HT1080 (cell line): Measurements from ENCODE around the gene FSTL4. TPM values are rescaled to one million over a fixed set of nuclear protein-coding genes. Genes with fewer than 3 reads are reported as not detected.
"Not testable (repeated sequence)": the region's sequence is repeated elsewhere in the genome, so short reads cannot be mapped to it uniquely, and the experiment has no call there.

Experiments used
- DNase-seq: peaks from one replicate; pipeline ENCODE4 v3.0.0-alpha.2; 2015; ENCODE audit warnings: low read depth
- total RNA-seq: library from RNA; depleted of rRNA; stranded (reverse); fragments of >200 nt; shearing (Covaris generic); gene quantifications from 2 replicates; pipeline ENCODE4 v1.2.3, GENCODE V29; 2014

Gene FSTL4
- total RNA-seq, 1 experiment from 2014 or later, result 0.47 TPM

DNA sequence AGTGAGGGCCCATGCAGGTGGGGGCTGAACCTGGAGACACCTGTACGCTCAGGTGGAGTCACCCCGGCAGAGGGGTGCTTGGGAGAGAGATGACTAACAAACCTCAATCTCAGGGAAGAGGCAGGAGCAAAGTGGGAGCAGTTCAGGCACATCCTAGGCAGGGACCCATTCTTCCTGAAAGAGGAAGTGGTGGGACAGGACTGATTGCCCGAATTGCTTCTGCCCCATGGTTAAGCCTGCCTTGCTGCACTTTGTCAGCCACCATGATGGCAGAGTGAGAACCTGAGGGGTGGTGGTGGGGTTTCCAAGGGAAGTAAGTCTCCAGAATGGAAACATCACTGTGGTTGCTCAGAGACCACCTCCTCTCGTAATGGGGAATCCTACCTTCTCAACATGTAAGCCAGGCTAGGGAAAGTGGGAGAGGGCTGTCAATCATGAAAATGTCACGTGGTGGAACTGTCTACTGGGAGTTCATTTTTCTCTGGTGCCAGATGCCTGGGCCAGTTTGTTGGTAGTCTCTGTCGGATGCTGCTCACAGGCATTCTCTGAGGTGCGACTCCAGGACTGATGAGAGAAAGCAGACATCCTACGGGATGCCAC, 410.2 kb downstream of the FSTL4 start:
- DNase-seq, result no peak

DNA sequence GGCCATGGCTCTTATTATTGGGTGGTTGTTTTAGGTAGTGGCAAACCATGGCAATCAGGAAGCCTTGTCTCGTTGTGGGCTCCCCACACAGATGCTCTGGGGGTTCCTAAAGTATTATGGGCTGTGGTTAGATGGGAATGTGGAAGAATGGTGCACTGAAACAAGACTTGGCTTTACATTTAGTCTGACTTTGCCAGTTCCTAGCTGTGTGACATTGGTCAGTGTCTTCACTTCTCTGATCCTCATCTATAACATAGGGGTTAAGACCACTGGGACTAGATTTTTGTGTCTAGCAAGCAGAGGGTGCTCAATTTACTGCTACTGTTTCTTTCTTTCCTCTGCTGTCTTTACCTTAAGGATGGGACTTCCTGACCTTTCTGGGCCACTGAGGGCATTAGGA, 411.0 kb downstream of the FSTL4 start:
- DNase-seq, result no peak

DNA sequence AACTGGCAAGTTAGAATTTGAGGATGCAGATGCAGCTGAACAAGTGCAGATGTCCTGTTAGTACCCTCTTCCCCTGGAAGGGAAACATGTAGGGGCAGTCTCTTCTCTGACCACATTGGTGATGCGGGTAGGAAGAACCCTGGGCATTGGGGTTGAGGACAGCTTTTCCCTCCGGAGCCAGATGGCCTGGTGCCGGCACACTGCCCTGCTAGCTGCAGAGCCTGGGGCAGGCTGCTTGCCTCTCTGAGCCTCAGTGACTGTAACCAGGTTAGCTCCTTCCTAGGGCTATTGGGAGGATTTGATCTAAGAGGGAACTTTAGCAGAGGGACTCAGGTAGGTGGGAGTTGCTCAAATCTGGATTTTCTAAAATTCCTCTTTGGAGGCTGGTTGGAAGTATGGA, 412.1 kb downstream of the FSTL4 start:
- no peak for DNase-seq

DNA sequence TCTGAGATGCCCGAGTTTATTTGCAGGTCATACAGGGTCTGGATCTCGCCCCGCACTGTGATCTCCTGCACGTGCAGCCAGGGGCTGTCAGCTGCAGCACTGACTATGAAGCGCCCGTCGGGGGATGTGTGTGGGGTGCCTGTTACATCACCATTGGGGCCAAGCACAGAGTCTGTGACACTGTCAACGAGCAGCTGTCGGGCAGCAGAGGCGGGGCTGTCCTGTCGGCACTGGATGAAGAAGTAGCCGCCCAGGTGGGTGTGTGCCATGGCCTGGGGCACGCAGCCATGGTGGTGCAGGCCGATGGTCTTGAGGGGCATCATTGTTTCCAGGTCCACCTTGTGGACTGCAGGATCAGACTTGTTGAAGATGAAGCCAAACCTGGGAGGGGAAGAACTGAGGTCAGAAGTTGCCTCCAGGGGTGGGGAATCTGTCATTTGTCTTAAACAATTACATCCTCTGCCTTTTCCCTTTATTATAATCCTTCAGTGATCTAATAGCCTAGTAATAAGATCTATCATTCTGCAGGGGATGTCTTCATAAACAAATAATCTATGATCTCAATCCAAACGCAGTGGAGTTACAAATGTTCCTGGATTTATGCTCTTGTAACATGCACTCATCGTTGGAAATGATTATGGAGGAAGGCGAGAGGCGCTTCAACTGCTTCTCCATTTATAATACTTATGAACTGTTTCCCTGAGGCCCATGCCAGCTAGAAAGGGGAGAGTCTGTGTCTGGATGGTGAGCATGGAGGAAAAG, 412.7 kb downstream of the FSTL4 start:
- no peak for DNase-seq

DNA sequence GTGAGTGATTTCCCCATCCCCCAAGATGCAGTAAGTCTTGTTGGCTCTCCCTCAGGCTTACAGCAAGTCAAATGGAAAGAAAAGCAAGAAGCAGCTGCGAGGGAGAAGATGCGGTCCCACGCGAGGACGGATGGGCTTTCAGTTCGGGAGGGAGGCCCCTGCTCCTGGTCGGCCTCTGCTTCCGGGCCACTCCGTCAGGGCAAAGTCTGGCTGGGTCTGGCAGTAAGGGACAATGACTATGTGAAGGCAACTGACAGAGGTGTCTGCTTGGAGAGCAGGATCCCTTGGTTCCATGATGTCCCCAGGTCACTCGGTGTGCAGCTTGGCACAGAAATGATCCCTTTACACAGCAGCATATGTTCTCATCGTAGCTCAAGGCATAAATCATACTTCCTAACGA, 413.8 kb downstream of the FSTL4 start:
- no peak for DNase-seq

DNA sequence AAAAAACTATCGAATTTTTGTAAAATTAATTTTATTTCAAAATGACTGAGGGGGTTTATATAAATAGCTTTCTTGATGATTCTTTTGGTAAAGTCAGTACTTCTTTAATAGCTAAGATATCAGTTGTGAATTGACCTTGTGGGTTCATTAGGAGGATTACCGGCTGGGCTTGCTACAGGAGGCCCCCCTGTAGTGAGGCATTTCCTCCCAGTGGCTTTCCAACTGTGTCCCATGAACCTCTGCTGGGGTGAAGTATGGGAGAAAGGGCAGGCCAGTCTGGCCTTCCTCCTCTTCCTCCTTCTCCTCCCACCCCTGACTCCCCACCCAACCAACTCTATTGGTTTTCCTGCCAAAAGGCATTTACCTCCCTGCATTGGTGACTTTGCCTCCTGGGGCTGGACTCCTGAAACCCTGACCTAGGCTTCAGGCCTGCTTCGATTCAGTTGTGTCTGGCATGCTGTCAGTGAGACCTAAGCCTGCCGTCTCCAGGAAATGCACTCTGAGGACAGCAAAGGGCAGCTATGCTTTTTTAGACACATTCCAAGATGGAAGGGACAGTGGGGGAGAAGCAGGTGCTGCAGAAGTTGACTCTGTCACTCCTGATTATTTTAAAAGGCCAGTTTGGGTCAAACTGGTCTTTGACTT, 415.8 kb downstream of the FSTL4 start:
- no peak for DNase-seq

DNA sequence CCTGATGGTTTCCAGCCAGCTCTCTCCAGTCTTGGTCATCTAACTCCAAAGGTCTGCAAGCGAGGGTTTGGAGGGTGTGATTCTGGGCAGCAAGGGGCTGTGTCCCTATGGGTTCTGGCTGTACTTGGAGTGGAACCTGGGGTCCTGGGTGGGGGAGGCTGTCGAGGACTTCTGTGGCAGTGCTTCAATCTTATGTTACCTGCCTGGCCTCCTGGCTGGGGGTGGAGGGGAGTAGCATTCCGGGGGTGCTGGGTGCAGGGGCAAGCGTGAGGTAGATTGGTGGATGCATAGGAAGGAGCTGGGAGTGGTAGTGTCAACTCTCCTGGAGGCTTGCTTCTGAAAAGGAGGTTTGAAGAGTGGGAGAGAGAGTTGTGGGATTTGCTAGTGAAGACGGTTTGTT, 417.1 kb downstream of the FSTL4 start:
- DNase-seq, result no peak

DNA sequence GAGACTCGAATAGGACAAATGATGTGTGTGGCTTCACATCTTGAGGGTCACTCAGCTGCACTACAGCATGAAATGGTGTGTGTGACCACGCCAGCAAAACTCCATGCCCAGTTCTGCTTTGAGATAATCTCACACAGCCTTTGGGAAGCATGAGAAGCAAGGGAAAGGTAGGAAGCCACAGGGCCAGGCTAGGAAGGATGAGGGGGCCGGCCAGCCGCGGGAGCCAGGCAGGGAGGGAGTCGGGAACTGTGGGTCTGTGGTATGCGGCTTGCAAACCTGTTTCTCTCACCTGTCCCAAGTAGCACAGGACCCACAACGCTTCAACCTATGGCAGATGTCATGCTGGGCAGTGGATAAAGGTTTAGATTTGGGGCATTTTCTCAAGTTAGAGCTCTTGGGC, 418.5 kb downstream of the FSTL4 start:
- no peak for DNase-seq

DNA sequence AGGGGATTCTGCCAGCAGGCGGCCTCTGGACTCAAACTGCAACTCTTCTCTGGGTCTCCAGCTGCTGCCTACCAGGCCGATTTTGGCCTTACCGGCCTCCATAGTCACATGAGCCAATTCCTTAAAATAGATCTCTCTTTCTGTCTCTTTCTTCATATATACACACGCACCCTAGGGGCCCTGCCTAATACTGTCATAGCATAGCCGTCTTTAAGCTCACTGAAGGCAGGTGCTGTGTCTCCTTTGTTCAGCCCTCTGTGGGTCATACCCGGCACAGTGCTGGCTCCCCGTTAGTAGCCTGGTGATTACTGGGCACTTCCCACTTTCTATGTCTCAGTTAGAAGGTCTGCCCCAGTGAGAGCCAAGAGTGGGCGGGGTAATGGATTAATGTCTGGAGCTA, 419.6 kb downstream of the FSTL4 start:
- DNase-seq, result no peak

DNA sequence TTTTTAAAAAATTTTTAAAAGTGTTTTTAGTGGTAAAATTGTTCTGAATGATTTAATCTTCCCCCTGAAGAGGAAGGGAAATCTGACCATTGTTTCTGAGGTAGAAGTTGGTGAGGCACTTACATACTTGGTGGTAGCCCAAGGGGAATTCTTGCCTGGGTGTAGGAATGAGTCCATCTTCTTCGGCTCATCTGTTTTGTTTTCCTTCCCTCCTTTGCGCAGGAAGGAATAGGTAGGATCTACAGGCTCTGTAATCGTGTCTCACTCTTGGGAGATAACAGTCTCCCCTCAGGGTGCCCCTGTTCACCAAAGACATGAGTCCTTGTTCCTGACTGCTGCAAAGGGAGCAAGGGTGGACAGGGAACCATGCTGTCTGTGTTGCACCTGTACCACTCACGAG, 422.5 kb downstream of the FSTL4 start:
- no peak for DNase-seq

DNA sequence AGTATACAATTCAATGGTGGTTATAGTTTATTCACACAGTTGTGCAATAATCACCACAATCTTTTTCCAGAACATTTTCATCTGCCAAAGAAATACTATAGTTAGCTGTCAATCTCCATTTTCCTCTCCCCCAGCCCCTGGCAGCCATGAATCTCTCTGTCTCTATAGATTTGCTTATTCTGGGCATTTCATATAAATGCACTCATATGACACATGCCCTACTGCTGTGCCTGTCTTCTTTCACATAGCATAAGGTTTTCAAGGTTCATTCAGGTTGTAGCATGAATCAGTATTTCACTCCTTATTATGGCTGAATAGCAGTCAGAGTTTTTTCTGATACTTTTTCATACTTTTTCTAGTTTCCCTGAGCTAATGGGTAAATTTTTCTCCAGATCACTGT, 432.9 kb downstream of the FSTL4 start:
- DNase-seq, result no peak

DNA sequence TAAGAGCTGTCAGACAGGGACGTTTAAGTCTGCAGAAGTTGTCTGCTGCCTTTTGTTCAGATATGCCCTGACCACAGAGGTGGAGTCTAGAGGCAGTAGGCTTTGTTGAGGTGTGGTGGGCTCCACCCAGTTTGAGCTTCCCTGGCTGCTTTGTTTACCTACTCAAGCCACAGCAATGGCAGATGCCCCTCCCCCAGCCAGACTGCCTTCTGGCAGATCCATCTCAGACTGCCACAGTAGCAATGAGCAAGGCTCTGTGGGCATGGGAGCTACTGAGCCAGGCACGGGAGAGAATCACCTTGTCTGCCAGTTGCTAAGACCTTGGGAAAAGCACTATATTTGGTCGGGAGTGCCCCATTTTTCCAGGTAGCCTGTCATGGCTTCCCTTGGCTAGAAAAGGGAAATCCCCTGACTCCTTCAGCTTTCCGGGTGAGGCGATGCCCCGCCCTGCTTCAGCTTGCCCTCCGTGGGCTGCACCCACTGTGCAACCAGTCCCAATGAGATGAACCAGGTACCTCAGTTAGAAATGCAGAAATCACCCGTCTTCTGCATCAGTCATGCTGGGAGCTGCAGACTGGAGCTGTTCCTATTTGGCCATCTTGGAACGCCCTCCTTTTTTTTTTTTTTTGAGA, 441.5 kb downstream of the FSTL4 start:
- not testable (repeated sequence) for DNase-seq

DNA sequence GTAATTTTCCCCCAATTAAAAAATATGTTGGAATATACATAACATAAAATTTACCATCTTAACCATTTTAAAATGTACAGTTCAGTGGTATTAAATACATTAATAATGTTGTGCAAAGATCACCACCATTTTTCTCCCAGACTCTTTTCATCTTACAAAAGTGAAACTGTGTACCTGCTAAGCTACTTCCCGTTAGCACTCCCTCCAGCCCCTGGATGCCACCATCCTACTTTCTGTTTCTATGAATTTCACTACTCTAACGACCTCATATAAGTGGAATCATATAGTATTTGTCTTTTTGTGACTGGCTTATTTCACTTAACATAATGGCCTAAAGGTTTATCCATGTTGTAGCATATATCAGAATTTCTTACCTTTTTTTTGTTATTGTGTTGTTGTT, 447.6 kb downstream of the FSTL4 start:
- no peak for DNase-seq

DNA sequence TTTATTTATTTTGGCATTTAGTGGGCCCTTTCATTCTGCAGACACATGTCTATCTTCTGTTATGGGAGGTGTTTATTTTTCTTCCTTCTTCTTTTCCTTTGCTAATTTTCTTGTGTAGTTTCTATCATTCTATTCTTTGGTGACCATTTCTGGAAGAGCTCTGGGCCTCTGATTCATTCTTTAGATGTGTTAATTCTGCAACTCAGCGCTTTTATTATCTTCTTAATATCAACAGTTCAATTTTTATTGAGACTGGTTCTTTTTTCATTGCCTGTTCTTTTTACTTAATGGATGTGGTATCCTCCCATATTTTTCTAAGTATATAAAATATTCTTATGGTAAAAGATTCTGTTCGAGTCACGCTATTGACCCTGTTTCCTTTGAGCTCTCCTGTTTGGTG, 448.5 kb downstream of the FSTL4 start:
- DNase-seq, result no peak

DNA sequence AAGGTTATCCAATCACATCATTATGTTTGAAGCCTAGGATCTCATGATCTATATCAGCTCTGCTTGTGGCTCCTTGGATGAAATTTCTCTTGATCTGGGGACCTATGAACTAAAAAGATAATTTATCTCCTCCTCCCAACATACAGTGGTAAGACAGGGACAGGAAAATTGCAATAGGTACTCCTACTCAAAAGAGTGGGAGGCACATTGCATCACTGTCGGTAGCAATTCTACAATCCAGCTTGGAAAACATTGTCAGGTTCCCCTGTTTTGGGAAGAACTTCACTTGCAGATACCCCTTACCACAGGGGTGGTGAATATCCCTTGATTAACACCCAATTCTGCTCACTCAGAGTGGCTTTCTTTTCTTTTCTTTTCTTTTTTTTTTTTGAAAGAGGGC, 452.8 kb downstream of the FSTL4 start:
- DNase-seq, result no peak

DNA sequence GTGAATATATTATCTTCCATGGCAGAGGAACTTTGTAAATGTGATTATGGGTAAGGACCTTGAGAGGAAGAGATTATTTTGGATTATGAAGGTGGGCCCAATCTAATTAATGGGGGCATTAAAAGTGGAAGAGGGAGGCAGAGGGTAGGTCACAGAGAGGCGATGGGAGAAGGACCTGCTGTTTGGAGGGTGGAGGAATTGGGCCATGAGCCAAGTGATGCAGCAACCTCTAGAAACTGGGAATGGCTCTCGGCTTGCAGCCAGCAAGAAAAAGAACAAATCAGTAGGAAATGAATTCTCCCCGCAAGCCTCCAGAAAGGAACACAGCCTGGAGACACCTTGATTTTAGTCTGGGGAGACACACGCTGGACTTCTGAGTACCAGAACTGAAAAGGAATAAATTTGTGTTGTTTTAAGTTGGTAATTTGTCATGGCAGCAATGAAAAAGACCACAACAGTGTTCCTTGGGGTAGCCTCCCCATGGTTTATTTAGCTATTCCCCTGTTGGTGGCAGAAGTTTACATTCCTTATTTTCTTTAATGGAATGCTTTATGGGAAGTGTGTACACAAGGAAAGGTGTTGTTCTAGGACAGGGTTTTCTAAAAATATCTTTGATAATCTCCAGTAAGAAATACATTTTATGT, 456.9 kb downstream of the FSTL4 start:
- DNase-seq, result no peak

DNA sequence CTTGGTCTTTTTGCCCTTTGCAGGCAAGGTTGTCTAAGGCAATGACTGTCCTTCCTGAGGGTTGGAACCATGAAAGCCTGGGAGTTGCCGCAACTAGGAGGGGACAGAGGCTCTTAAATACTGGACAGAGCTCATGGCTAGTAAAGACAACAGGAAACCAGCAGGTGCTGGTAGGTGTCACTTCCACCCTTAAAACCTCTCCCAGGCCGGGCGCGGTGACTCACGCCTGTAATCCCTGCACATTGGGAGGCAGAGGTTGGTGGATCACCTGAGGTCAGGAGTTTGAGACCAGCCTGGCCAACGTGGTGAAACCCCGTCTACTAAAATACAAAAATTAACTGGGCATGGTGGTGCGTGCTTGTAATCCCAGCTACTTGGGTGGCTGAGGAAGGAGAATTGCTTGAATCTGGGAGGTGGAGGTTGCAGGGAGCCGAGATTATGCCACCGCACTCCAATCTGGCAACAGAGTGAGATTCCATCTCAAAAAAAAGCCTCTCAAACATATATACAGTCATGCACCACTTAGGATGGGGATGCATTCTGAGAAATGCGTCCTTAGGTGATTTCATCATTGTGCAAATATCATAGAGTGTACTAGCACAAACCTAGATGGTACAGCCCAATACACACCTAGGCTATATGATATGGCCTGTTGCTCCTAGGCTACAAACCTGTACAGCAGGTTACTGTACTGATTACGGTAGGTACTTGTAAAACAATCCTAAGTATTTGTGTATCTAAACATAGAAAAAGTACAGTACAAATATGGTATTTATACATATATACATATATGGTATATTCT, 457.9 kb downstream of the FSTL4 start:
- no peak for DNase-seq

DNA sequence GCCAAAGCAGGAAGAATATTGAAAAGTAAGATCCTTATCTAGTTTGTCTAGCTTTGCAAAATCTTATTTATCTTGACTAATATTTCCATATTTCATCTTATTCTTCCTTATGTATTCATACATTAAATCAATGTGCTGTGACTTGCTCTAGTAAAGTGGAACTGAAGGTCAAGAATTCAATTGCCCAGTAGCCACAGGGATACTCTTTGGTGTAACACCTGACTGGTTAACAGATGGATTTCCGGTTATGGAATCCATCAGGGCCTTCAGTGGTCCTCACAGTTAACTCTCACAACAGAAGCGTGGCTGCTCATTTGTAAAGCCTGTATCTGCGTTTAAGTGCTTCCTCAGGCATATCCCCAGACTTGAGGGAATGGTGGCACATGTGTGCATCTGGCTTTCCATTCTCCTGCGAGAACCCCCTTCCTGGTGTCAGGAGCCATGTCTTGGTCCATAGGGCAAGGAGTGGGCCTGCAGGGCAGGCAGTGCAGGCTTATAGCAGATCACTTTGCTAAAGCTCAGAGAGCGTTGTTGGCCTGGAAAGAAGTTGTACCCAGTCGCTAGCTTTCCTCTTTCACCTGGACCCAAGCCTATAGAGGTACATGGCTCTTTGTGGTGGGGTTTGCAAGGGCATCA, 461.3 kb downstream of the FSTL4 start:
- DNase-seq, result no peak

DNA sequence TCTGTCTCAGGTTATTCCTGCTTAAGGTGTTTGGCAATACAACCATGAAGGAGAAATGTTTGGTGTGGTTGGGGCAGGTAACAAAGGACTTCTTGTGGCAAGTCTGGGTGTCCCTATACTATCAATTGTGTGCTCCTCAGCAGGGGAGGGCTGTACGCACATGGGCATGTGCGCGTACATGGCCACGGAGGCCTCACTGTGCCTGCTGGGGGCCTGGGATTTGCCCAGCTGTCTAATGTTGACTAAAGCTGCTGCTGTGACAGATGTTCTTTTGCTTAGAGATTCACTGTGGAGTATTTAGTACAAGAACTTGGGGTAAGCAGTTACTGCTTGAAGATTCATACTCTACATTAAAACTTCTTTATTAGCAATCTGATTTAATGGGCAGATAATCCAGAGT, 463.0 kb downstream of the FSTL4 start:
- DNase-seq, result no peak

DNA sequence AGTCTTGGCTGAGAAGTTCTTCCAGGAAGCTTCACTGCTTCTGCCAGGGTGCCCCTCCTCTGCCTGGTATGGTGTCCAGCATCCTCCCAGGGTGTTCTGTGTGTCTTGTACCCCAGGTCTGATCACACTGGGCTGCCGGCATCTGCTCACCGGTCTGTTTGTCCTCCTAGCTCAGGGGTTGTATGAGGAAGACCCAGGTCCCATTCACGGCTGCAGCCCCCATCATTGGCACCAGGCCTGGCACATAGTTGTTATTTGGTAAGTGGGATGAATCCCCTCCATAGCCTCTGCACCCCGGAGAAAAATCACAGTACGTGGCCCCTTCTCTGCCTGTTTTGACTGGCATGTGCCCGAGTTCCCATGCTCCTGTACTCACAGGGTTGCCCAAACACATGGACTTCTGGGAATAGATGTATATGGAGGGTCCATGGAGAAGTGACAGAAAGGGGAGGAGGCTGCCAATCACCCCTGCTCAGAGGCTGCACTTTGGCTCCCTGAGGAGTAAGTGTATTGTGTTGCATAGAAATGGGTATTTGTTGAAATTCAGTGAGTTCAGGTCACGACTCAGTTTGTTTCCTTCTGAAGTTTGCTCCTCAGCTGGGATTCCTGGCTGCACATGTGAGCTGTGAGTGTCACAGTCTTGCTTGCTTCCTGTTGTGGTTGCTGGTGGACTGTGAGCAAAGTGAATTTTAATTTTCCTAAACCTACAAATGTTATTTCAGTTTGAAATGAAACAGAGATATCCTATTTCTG, 464.4 kb downstream of the FSTL4 start:
- DNase-seq, result no peak
